GM23338 (cell line): ENCODE data around the gene BPIFA2.

Experiments used
- CTCF ChIP-seq, 2 experiments: fragments of 200-600 bp in 1 of 2; sonication (generic) in 1 of 2; conservative IDR thresholded peaks; 2 replicates each; pipeline versions ENCODE4 v1.5.1 to v1.6.1; 2016 to 2017; ENCODE audit warnings: antibody characterized with exemption in 2 of 2, low read depth in 2 of 2, mild to moderate bottlenecking in 2 of 2, moderate library complexity in 1 of 2
- EZH2phosphoT487 ChIP-seq: fragments of 200-600 bp; sonication (generic); IDR thresholded peaks from one replicate; pipeline ENCODE4 v1.8.1; 2018; ENCODE audit warnings: antibody characterized with exemption; ENCODE audit not compliant: unreplicated experiment
- REST ChIP-seq: IDR thresholded peaks from one replicate; pipeline ENCODE4 v1.6.1; 2018; ENCODE audit warnings: antibody characterized with exemption; ENCODE audit not compliant: unreplicated experiment

GRCh38 chr20:33187491-33187890, 19.5 kb downstream of the BPIFA2 start:
- TF ChIP-seq CTCF (conservative IDR thresholded peaks at IDR 0.05; ENCODE audit: low read depth in 2 of 2): no peak
- no peak for TF ChIP-seq REST
- no peak for TF ChIP-seq EZH2phosphoT487
